ENCODE measurements around the gene RIPK4. TPM values are rescaled to one million over a fixed set of nuclear protein-coding genes. Genes with fewer than 3 reads are reported as not detected.
A peak's percentile ranks its signal among the peaks of the same experiment; 100 is the strongest.

Gene RIPK4
- not detected in 2 replicates for total RNA-seq
- long read RNA-seq = 0 reads

DNA sequence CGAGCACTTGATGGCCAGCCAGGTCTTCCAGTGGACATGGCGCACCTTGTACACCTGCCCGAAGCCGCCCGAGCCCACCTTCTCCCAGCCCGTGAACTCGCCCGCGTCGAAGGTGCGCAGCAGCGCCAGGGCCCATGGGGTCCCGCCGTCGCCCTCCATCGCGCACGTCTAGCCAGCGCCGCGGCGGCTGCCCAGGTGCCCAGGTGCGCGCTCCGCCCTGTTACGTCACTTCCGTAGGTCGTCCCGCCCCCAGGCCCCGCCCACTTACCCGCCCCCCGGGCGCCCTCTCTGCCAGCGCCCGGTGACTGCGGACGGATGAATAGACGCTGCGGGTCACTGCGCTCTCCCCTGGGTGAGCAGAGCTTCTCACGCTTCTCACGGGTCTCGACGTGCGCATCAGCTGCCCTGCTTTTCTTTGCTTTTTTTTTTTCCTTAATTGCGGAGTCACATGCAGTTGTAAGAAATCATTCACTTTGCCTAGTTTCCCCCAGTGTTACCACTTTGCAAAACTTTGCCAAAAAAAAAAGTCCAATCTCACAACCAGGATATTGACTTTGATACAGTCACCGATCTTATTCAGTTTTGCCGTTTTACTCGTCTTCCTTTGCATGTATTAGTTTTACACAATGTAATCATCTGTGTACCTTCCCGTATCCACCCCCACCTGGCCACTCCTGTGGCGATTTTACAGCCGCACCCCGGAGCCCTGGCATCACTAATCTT is at the start of gene RIPK4:
RIPK4 (minus strand) TSS at position 170 of the 723 bp plus-strand sequence; CDS start at position 159, 11 bp downstream.
- H3K27me3 Mint-ChIP-seq (ENCODE audit: low read depth) = peaks cover 94% of the 10 kb centered on the region
- H3K9me3 Mint-ChIP-seq = no peaks in the 10 kb centered on the region
- DNase-seq (ENCODE audit: low read depth, low spot score) = no peak
- H3K27ac Mint-ChIP-seq (ENCODE audit: unreplicated experiment) = no peak within 1 kb of the TSS
- H3K36me3 Mint-ChIP-seq (ENCODE audit: low read depth) = no peaks in the 10 kb centered on the region
- TF ChIP-seq, protein P1, sequence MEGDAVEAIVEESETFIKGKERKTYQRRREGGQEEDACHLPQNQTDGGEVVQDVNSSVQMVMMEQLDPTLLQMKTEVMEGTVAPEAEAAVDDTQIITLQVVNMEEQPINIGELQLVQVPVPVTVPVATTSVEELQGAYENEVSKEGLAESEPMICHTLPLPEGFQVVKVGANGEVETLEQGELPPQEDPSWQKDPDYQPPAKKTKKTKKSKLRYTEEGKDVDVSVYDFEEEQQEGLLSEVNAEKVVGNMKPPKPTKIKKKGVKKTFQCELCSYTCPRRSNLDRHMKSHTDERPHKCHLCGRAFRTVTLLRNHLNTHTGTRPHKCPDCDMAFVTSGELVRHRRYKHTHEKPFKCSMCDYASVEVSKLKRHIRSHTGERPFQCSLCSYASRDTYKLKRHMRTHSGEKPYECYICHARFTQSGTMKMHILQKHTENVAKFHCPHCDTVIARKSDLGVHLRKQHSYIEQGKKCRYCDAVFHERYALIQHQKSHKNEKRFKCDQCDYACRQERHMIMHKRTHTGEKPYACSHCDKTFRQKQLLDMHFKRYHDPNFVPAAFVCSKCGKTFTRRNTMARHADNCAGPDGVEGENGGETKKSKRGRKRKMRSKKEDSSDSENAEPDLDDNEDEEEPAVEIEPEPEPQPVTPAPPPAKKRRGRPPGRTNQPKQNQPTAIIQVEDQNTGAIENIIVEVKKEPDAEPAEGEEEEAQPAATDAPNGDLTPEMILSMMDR (conservative IDR thresholded peaks at IDR 0.05) = no peak
- peaks cover 30% of the 10 kb centered on the region for H3K4me1 Mint-ChIP-seq
- H3K4me3 Mint-ChIP-seq = peak within 1 kb of the TSS; percentile 47

DNA sequence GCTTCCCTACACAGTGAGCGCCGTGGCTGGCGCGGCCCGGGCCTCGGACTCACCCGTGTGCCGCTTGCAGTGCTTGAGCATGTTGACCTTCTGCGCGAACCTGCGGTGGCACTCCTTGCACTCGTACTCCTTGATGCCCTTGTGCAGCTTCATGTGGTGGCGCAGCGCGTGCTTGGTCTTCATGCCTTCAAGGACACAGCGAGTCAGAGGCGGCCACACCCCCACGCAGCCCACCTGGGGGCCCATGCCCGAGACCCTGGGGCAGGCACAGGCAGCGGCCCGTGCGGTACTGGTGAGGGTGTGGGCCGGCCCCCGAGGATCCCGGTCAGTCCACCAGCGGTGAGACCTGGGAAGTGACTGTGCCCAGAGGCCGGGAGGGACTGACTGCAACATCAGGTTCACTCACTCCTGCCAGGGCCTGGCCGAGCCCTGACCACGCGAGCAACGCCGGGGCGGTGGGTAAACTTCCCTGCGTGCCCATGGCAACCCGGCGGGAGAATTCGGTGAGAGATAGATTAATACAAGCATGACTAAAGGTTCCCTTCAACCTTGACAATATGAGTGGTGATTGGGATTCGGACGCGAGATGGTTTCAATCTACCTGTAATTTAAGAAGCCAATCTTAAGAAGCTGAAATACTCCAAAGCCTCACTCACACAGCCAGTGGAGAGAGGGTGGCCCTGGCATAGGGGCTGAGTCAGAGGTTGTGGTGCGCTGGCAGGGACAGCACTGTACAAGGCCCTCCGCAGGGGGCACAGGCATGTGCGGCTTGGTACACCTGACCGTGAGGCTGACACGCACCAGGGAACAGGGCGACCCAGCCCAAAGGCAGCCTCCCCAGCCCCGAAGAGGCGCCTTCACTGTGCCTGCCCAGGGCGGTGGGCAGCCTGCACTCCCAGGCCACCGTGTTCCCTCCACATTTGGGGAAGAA is 49.1 kb upstream of the RIPK4 start:
- Mint-ChIP-seq H3K4me1 (peaks cover 4% of the 10 kb centered on the region), H3K27ac (ENCODE audit: unreplicated experiment) (no peak overlapping the region), H3K36me3 (ENCODE audit: low read depth) (peaks cover 6% of the 10 kb centered on the region), H3K9me3 (no peaks in the 10 kb centered on the region), H3K27me3 (ENCODE audit: low read depth) (no peaks in the 10 kb centered on the region), H3K4me3 (no peak overlapping the region)
- TF ChIP-seq, protein P1 (conservative IDR thresholded peaks at IDR 0.05) = no peak
- no peak for DNase-seq (ENCODE audit: low read depth, low spot score)

DNA sequence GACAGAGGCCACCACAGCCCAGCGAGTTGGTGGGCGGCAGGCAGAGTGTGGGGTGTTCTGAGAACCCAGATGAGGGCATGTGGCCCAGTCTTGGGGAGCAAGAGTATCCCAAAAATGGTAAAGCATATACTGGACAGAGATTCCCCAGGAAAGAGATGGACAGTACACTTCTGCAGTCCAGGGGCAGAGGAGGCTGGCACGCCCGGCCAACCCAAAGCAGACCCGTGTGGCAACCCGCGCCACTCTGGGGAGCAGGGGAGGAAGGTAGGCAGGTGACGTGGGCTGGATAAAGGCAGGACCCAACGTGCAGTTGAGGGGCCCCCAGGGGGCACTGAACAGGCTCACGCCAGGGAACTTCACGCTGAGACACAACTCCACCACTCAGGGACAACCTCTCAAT is 46.4 kb upstream of the RIPK4 start:
- H3K27ac Mint-ChIP-seq (ENCODE audit: unreplicated experiment) = no peak overlapping the region
- peaks cover 4% of the 10 kb centered on the region for H3K4me1 Mint-ChIP-seq
- TF ChIP-seq, protein P1 (conservative IDR thresholded peaks at IDR 0.05) = no peak
- peaks cover 13% of the 10 kb centered on the region for H3K36me3 Mint-ChIP-seq (ENCODE audit: low read depth)
- H3K27me3 Mint-ChIP-seq (ENCODE audit: low read depth) = no peaks in the 10 kb centered on the region
- H3K9me3 Mint-ChIP-seq = no peaks in the 10 kb centered on the region
- DNase-seq (ENCODE audit: low read depth, low spot score) = no peak
- H3K4me3 Mint-ChIP-seq = no peak overlapping the region

DNA sequence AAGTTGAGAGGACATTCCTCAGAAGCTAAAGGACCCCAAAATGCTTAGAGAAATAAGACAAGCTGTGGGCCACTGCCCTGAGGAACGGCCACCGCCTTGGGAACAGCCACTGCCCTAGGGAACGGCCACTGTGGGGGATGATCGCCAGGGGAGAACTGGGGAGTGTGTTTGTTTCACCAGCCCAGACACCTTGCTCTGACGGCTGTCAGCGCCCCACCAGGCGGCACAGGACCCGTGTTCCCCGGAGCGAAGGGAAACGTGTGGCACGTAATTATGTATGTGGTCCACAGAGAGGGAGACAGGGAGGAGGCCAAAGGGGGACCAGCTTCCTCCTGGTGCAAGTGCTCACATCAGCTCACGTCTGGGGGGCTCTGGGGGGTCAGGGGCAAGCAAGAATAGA is 45.8 kb upstream of the RIPK4 start:
- peaks cover 14% of the 10 kb centered on the region for H3K36me3 Mint-ChIP-seq (ENCODE audit: low read depth)
- H3K4me3 Mint-ChIP-seq = no peak overlapping the region
- H3K27ac Mint-ChIP-seq (ENCODE audit: unreplicated experiment) = no peak overlapping the region
- no peaks in the 10 kb centered on the region for H3K9me3 Mint-ChIP-seq
- no peaks in the 10 kb centered on the region for H3K27me3 Mint-ChIP-seq (ENCODE audit: low read depth)
- no peak for DNase-seq (ENCODE audit: low read depth, low spot score)
- H3K4me1 Mint-ChIP-seq = peaks cover 4% of the 10 kb centered on the region
- TF ChIP-seq, protein P1 (conservative IDR thresholded peaks at IDR 0.05) = no peak

DNA sequence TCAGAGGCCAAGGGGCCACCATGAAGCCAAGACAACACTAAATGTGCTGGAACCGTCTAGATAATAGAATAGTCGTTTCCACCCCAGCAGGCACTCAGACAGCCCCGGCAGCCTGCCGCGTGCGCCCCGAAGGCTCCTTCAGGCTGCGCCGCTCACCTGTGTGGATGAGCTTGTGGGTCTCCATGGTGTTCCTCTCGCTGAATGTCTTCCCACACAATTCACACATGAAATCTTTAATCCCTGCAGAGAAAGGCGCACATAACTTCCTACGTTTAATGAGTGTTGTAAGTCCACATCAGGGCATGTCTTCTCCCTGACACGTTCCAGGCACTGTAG is 43.7 kb upstream of the RIPK4 start:
- peaks cover 6% of the 10 kb centered on the region for H3K9me3 Mint-ChIP-seq
- no peak overlapping the region for H3K27ac Mint-ChIP-seq (ENCODE audit: unreplicated experiment)
- no peaks in the 10 kb centered on the region for H3K27me3 Mint-ChIP-seq (ENCODE audit: low read depth)

More for the DNA sequence above, 43.7 kb upstream of the RIPK4 start:
- TF ChIP-seq, protein P1 (conservative IDR thresholded peaks at IDR 0.05) = no peak
- H3K4me1 Mint-ChIP-seq = peaks cover 7% of the 10 kb centered on the region
- H3K36me3 Mint-ChIP-seq (ENCODE audit: low read depth) = peaks cover 22% of the 10 kb centered on the region
- DNase-seq (ENCODE audit: low read depth, low spot score) = no peak
- H3K4me3 Mint-ChIP-seq = no peak overlapping the region
